ENCODE data around the gene TACC3. TPM values are rescaled to one million over a fixed set of nuclear protein-coding genes. Genes with fewer than 3 reads are reported as not detected.
A peak's percentile ranks its signal among the peaks of the same experiment; 100 is the strongest.

The TACC3 gene
- total and polyA plus RNA-seq, 2 experiments from 2014 or later: 18.1 to 78.2 TPM

DNA sequence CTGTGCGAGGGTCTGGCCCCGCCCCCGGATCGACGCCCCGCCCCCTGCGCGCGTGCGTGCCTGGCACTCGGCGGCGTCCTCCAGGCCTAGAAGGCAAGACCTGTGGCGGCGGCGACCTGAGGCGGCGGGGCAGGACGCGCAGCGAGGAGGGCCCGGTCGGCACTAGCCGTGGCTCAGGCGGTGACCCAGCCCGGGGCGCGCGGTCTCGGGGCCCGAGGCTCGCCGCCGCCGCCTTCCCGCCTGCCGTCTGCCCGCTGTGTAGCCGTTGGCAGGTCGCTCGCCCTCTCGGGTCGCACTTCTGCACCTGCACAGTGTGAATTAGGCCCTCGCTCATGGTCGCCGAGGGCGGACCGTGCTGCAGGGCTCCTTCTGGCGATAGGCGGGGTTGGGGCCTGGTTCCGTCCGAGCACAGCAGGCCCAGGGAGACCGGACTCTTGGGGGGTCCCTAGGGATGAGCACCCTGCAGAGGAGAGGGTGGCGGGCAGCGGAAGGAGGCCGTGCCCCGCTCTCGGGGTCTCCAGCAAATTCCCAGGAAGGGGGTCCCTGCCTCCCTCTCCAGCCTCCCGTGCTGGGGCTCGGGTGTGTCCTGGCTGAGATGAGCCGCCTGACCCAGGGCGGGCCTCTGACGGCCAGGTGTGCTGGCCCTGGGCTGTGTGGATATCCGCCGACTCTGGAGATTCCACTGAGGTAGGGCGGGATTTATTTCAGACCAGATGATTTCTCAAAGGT, 36.7 kb upstream of the TACC3 start:
- Histone ChIP-seq H3K27me3 (peaks cover 11% of the 10 kb centered on the region), H3K9me3 (ENCODE audit: low read depth) (no peaks in the 10 kb centered on the region), H3K27ac (no peak overlapping the region), H3K4me1 (ENCODE audit: low read depth) (no peaks in the 10 kb centered on the region), H3K4me3 (no peak overlapping the region), H3K36me3 (no peaks in the 10 kb centered on the region)
- TF ChIP-seq, protein P1, sequence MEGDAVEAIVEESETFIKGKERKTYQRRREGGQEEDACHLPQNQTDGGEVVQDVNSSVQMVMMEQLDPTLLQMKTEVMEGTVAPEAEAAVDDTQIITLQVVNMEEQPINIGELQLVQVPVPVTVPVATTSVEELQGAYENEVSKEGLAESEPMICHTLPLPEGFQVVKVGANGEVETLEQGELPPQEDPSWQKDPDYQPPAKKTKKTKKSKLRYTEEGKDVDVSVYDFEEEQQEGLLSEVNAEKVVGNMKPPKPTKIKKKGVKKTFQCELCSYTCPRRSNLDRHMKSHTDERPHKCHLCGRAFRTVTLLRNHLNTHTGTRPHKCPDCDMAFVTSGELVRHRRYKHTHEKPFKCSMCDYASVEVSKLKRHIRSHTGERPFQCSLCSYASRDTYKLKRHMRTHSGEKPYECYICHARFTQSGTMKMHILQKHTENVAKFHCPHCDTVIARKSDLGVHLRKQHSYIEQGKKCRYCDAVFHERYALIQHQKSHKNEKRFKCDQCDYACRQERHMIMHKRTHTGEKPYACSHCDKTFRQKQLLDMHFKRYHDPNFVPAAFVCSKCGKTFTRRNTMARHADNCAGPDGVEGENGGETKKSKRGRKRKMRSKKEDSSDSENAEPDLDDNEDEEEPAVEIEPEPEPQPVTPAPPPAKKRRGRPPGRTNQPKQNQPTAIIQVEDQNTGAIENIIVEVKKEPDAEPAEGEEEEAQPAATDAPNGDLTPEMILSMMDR (IDR thresholded peaks at IDR 0.05; ENCODE audit: low read depth, low read length): no peak
- no peak for DNase-seq (ENCODE audit: low read depth in 1 of 2, low spot score in 1 of 2)

DNA sequence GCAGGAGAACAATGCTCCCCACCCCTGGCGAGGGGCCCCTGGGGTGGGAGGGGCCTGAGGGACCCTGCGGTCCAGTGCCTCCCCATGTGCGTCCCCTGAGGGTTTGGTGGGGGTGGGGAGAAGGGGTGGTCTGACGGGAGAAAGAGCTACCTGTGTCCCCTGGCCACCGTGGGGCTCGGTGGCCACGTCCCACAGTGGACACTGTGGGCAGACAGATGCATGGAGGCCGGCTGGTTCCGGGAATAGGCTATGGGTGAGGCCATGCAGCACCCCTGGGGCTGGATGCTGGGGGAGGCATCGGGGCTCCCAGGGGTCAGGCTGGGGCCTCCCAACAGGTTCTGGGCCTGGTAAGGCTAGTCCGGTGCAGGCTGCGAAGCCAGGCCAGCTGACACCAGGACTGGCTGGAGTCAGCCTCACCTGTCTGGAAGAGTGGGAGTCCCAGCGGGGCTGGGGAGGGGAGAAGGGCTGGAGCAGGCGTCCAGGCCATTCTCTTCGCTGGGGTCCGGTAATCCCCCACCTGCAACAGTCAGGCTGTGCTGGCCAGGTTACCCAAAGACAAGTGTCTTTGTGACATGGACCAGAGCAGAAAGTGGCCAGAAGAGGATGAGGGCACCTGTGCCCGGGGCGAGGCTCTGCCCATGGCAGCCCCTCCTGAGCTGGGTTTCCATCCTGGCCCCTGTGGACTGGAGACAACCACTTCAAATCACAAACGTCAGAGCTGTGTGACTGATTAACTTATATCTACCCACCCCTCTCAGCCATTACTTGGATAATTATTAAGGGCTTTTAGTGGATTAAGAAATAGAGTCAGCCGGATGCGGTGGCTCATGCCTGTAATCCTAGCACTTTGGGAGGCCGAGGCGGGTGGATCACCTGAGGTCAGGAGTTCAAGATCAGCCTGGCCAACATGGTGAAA, 35.8 kb upstream of the TACC3 start:
- Histone ChIP-seq H3K27ac (peak overlapping the region; percentile 10), H3K27me3 (peaks cover 11% of the 10 kb centered on the region), H3K9me3 (ENCODE audit: low read depth) (no peaks in the 10 kb centered on the region), H3K36me3 (no peaks in the 10 kb centered on the region), H3K4me3 (no peak overlapping the region), H3K4me1 (ENCODE audit: low read depth) (no peaks in the 10 kb centered on the region)
- DNase-seq (ENCODE audit: low read depth in 1 of 2, low spot score in 1 of 2): no peak
- TF ChIP-seq, protein P1 (IDR thresholded peaks at IDR 0.05; ENCODE audit: low read depth, low read length): no peak

DNA sequence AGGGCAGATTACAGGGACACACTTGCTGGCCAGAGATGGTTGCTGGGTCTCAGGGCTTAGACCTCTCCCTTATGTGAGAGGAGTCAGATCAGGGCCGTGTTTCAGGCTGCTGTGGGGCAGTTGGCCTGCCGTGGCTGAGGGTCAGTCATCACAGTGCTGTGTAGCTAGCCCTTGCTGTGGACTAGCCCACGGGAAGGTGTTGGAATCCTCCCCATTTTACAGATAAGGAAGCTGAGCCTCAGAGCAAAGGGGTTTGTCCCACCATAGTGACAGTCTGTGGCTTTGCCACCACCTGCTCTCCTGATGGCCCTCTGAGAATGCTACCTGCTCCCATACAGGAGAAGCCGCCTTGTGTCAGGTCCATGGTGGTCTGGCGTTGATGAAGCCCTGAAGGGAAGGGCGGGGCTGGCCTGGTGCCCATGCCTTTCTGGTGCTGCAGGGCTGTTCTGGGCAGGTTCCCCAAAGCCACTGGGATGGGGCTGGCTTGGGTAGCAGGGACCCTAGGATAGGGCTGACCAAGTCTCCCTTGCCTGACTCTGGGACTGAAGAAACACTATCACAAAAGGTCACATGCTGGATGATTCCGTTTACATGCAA, 34.8 kb upstream of the TACC3 start:
- no peaks in the 10 kb centered on the region for H3K9me3 ChIP-seq (ENCODE audit: low read depth)
- no peak overlapping the region for H3K27ac ChIP-seq
- peaks cover 11% of the 10 kb centered on the region for H3K27me3 ChIP-seq
- no peaks in the 10 kb centered on the region for H3K4me1 ChIP-seq (ENCODE audit: low read depth)
- H3K4me3 ChIP-seq: no peak overlapping the region
- H3K36me3 ChIP-seq: no peaks in the 10 kb centered on the region
- DNase-seq (ENCODE audit: low read depth in 1 of 2, low spot score in 1 of 2): no peak
- TF ChIP-seq, protein P1 (IDR thresholded peaks at IDR 0.05; ENCODE audit: low read depth, low read length): no peak

- no peaks in the 10 kb centered on the region for H3K9me3 ChIP-seq (ENCODE audit: low read depth)
- TF ChIP-seq, protein P1 (IDR thresholded peaks at IDR 0.05; ENCODE audit: low read depth, low read length): no peak
- DNase-seq (ENCODE audit: low read depth in 1 of 2, low spot score in 1 of 2): no peak
- H3K4me1 ChIP-seq (ENCODE audit: low read depth): no peaks in the 10 kb centered on the region
- no peak overlapping the region for H3K4me3 ChIP-seq
- H3K27me3 ChIP-seq: no peaks in the 10 kb centered on the region
- H3K36me3 ChIP-seq: peaks cover 27% of the 10 kb centered on the region
- peak overlapping the region; percentile 28 for H3K27ac ChIP-seq
These were observed 30.6 kb upstream of the TACC3 start for GRCh38 chr4:1690698-1691097.

DNA sequence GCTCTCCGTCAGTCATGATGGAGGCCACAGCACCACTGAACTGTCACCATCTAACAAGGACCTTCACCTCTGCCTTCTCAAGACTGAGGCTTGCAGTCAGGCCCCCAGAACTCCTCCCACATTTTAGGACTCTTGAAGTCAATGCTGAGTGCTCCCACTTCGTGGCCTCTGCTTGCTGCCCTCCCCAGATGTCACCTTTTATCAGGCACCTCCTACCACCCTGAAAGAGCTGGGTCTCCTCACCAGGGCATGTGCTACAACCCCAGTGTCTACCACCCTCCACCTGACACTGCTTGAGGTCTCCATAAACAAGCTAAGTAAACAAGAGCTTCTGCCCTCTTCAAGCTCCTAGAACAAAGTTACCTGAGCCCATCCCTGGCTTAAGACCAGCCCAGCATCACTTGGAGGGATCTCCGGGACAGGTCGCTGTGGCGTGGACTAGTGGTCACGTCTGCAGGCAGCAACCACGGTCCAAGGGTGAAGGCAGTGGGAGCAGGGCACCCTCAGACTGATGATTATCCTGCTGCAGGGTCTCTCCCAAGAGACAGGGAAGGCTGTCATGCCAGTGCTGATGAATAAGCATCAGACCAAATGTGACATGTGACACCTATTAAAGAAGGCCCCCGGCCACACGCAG, 29.5 kb upstream of the TACC3 start:
- no peak overlapping the region for H3K4me3 ChIP-seq
- peak overlapping the region; percentile 28 for H3K27ac ChIP-seq
- no peaks in the 10 kb centered on the region for H3K9me3 ChIP-seq (ENCODE audit: low read depth)
- no peak for DNase-seq (ENCODE audit: low read depth in 1 of 2, low spot score in 1 of 2)
- H3K36me3 ChIP-seq: peaks cover 32% of the 10 kb centered on the region
- no peaks in the 10 kb centered on the region for H3K4me1 ChIP-seq (ENCODE audit: low read depth)
- TF ChIP-seq, protein P1 (IDR thresholded peaks at IDR 0.05; ENCODE audit: low read depth, low read length): no peak
- no peaks in the 10 kb centered on the region for H3K27me3 ChIP-seq

Data from cardiac muscle cell (in vitro differentiated cells and primary cell).